ENCODE results near the gene PTER.

The PTER gene

GRCh38 chr10:16436758-16437539 lies at the start of gene PTER:
Gene PTER, plus strand, starts transcription at chr10:16437010. Its CDS starts 47,375 bp downstream, at chr10:16484385.
- DNase-seq, result peak; percentile 92

GRCh38 chr10:16392531-16393069 lies 44.2 kb upstream of the PTER start:
- DNase-seq, result no peak

- DNase-seq, result no peak
Measured at GRCh38 chr10:16393271-16393858, 43.4 kb upstream of the PTER start.

GRCh38 chr10:16401416-16401815 lies 35.4 kb upstream of the PTER start:
- no peak for DNase-seq

- no peak for DNase-seq
Measured at GRCh38 chr10:16408379-16408778, 28.4 kb upstream of the PTER start.

- no peak for DNase-seq
Measured at GRCh38 chr10:16417341-16417740, 19.5 kb upstream of the PTER start.

- no peak for DNase-seq
Measured at GRCh38 chr10:16423599-16423998, 13.2 kb upstream of the PTER start.

- no peak for DNase-seq
Measured at GRCh38 chr10:16425449-16425848, 11.4 kb upstream of the PTER start.

- DNase-seq, result no peak
Measured at GRCh38 chr10:16429539-16429938, 7.3 kb upstream of the PTER start.

GRCh38 chr10:16436367-16436757 lies 448 bp upstream of the PTER start:
- no peak for DNase-seq

- DNase-seq, result no peak
Measured at GRCh38 chr10:16437540-16437894, 707 bp downstream of the PTER start.

- DNase-seq, result no peak
Measured at GRCh38 chr10:16439295-16439694, 2.5 kb downstream of the PTER start.

- DNase-seq, result no peak
Measured at GRCh38 chr10:16440396-16441133, 3.8 kb downstream of the PTER start.

GRCh38 chr10:16441173-16441840 lies 4.5 kb downstream of the PTER start:
- DNase-seq, result no peak

GRCh38 chr10:16442914-16443313 lies 6.1 kb downstream of the PTER start:
- no peak for DNase-seq

- DNase-seq, result no peak
Measured at GRCh38 chr10:16445770-16446469, 9.1 kb downstream of the PTER start.

- no peak for DNase-seq
Measured at GRCh38 chr10:16449454-16449853, 12.6 kb downstream of the PTER start.

- DNase-seq, result no peak
Measured at GRCh38 chr10:16458166-16458955, 21.6 kb downstream of the PTER start.

- DNase-seq, result no peak
Measured at GRCh38 chr10:16459423-16459939, 22.7 kb downstream of the PTER start.

- DNase-seq, result no peak
Measured at GRCh38 chr10:16466001-16466400, 29.2 kb downstream of the PTER start.

GRCh38 chr10:16470747-16471146 lies 33.9 kb downstream of the PTER start:
- no peak for DNase-seq

Data from right hindlimb (tissue), 1 donor.